ENCODE data around the gene DPM2.
A peak's percentile ranks its signal among the peaks of the same experiment; 100 is the strongest.

Gene DPM2

GRCh38 chr9:127927201-127927987, 10.3 kb downstream of the DPM2 start:
- no peaks in the 10 kb centered on the region for H3K9me3 Mint-ChIP-seq
- H3K36me3 Mint-ChIP-seq (ENCODE audit: low read depth) = no peaks in the 10 kb centered on the region
- ATAC-seq (no peak), DNase-seq (peak; percentile 58)
- peaks cover 22% of the 10 kb centered on the region for H3K4me1 Mint-ChIP-seq
- H3K27ac Mint-ChIP-seq = no peak overlapping the region
- H3K4me3 Mint-ChIP-seq = peak overlapping the region; percentile 69
- H3K27me3 Mint-ChIP-seq = peaks cover 21% of the 10 kb centered on the region

DNA sequence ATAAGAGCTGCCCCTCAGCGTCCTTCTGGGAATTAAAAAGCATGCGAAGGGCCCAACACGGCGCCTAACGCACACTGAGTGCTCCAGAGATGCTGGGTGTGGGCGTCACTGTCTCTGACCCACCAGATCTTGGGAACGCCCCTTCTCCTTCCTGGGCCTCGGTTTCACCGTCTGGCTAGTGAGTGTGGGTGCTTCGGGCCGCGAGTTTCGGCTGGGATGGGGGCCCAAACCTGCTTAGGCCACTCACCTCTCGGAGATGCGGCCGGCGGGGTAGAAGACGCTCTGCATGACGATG, 10.8 kb downstream of the DPM2 start:
- DNase-seq = no peak
- peaks cover 23% of the 10 kb centered on the region for H3K27me3 Mint-ChIP-seq
- H3K27ac Mint-ChIP-seq = no peak overlapping the region

GRCh38 chr9:127925959-127926905, 11.4 kb downstream of the DPM2 start:
- H3K4me3 Mint-ChIP-seq = peak overlapping the region; percentile 69
- no peaks in the 10 kb centered on the region for H3K36me3 Mint-ChIP-seq (ENCODE audit: low read depth)
- H3K27ac Mint-ChIP-seq = no peak overlapping the region
- no peak for DNase-seq
- ATAC-seq = no peak
- no peaks in the 10 kb centered on the region for H3K9me3 Mint-ChIP-seq
- H3K27me3 Mint-ChIP-seq = peaks cover 23% of the 10 kb centered on the region
- H3K4me1 Mint-ChIP-seq = peaks cover 22% of the 10 kb centered on the region

More for the DNA sequence above, 10.8 kb downstream of the DPM2 start:
- Mint-ChIP-seq H3K4me1 (peaks cover 25% of the 10 kb centered on the region), H3K4me3 (peak overlapping the region; percentile 69), H3K9me3 (no peaks in the 10 kb centered on the region), H3K36me3 (ENCODE audit: low read depth) (no peaks in the 10 kb centered on the region)
- no peak for ATAC-seq

DNA sequence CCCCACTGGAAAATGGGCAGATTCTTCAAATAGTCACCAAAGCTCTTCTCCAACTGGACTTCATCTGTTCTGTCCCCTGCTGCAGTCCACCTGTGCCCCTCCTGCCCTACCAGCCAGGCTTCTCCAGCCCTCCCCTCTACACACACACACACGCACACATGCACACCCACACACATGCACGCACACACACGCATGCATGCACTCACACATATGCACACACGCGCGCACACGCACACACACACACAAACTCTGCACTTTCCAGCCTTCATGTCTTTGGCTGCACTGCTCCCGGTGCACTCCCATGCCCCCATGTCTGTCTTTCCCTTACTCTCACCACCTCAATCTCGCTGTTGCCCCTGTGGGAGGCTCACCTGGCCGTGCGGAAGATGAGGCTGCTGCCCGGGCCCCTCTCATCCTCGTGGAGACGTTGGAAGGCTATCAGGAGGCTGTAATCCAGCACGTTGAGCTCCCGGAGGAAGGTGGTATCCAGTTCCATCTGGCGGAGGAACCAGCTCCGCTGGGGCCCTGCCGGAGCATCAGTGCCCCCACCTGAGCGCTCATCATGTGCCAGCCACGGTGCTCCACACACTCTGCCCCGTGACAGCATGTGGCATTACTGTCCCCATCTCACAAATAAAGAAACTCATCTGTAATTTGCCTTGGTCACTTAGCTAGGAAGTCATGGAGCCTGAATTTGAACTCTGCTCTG, 12.8 kb downstream of the DPM2 start:
- no peak for ATAC-seq
- Mint-ChIP-seq H3K4me3 (no peak overlapping the region), H3K4me1 (peaks cover 23% of the 10 kb centered on the region), H3K27me3 (peaks cover 22% of the 10 kb centered on the region), H3K27ac (no peak overlapping the region), H3K36me3 (ENCODE audit: low read depth) (no peaks in the 10 kb centered on the region), H3K9me3 (no peaks in the 10 kb centered on the region)
- no peak for DNase-seq

- ATAC-seq (no peak), DNase-seq (no peak)
- H3K27ac Mint-ChIP-seq = no peak overlapping the region
- H3K4me1 Mint-ChIP-seq = peaks cover 30% of the 10 kb centered on the region
- H3K4me3 Mint-ChIP-seq = no peak overlapping the region
- H3K9me3 Mint-ChIP-seq = no peaks in the 10 kb centered on the region
- peaks cover 15% of the 10 kb centered on the region for H3K27me3 Mint-ChIP-seq
- no peaks in the 10 kb centered on the region for H3K36me3 Mint-ChIP-seq (ENCODE audit: low read depth)
These were observed 13.9 kb downstream of the DPM2 start for GRCh38 chr9:127923771-127924170.

DNA sequence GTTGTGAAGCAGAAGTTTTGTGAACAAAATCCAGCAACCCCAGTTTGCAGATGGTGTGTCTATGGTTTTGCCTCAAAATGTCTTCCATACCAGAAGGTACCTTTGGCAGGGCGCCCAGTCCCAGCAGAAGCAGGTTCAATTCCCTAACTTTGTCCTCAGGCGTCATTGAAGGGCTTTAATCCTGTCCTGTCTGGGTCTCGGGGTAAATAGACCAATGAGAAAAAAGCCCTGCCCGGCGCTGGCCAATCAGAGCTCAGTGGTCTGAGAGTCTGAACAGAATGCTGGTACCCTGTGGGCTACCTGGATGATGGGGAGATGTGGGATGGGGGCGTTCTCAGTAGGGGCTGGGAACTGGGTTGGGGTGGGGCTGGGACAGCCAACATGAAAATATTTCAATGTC, 14.6 kb downstream of the DPM2 start:
- DNase-seq = no peak
- Mint-ChIP-seq H3K4me3 (no peak overlapping the region), H3K4me1 (peaks cover 34% of the 10 kb centered on the region), H3K36me3 (ENCODE audit: low read depth) (no peaks in the 10 kb centered on the region), H3K9me3 (no peaks in the 10 kb centered on the region), H3K27ac (no peak overlapping the region), H3K27me3 (peaks cover 10% of the 10 kb centered on the region)
- ATAC-seq = no peak

DNA sequence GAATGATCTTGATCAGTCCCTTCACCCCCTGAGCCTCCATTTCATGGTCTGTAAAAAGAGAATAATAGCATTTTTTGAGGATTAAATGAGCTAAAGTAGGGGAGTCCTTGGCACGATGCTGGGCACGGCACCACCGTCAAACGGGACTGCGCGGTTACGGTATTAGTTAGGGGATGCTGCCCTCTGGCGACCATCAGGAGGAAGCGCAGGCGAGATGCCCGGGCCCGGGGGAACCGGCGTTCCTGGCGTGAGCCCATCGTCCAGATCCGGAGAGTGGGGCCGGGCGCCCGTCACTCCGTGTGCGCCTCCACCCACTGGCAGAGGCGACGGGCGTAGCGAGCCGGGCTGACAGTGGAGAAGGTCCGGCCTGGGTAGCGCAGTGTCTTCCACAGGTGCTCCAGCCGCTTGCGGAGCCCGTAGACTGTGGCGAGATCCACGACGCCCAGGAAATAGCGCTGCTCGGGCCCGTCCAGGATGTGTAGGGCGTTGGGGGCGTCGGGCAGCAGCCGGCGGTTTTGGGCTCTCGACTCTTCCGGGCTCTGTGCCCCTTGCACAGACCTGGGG, 16.0 kb downstream of the DPM2 start:
- H3K4me1 Mint-ChIP-seq = peaks cover 41% of the 10 kb centered on the region
- H3K4me3 Mint-ChIP-seq = no peak overlapping the region
- peak; percentile 85 for DNase-seq
- no peak overlapping the region for H3K27ac Mint-ChIP-seq
- H3K36me3 Mint-ChIP-seq (ENCODE audit: low read depth) = no peaks in the 10 kb centered on the region
- H3K27me3 Mint-ChIP-seq = peaks cover 10% of the 10 kb centered on the region
- peak; percentile 31 for ATAC-seq
- H3K9me3 Mint-ChIP-seq = no peaks in the 10 kb centered on the region

- H3K36me3 Mint-ChIP-seq (ENCODE audit: low read depth) = no peaks in the 10 kb centered on the region
- peak overlapping the region; percentile 49 for H3K27ac Mint-ChIP-seq
- DNase-seq (no peak), ATAC-seq (no peak)
- H3K27me3 Mint-ChIP-seq = peaks cover 10% of the 10 kb centered on the region
- H3K4me3 Mint-ChIP-seq = no peak overlapping the region
- H3K9me3 Mint-ChIP-seq = no peaks in the 10 kb centered on the region
- H3K4me1 Mint-ChIP-seq = peaks cover 43% of the 10 kb centered on the region
These were observed 16.9 kb downstream of the DPM2 start for GRCh38 chr9:127920794-127921193.

GRCh38 chr9:127919253-127919815, 18.3 kb downstream of the DPM2 start:
- no peaks in the 10 kb centered on the region for H3K9me3 Mint-ChIP-seq
- peak; percentile 63 for DNase-seq
- H3K4me3 Mint-ChIP-seq = peak overlapping the region; percentile 35
- H3K4me1 Mint-ChIP-seq = peaks cover 52% of the 10 kb centered on the region
- H3K27ac Mint-ChIP-seq = peak overlapping the region; percentile 71
- peaks cover 6% of the 10 kb centered on the region for H3K27me3 Mint-ChIP-seq
- no peaks in the 10 kb centered on the region for H3K36me3 Mint-ChIP-seq (ENCODE audit: low read depth)
- ATAC-seq = peak; percentile 22

DNA sequence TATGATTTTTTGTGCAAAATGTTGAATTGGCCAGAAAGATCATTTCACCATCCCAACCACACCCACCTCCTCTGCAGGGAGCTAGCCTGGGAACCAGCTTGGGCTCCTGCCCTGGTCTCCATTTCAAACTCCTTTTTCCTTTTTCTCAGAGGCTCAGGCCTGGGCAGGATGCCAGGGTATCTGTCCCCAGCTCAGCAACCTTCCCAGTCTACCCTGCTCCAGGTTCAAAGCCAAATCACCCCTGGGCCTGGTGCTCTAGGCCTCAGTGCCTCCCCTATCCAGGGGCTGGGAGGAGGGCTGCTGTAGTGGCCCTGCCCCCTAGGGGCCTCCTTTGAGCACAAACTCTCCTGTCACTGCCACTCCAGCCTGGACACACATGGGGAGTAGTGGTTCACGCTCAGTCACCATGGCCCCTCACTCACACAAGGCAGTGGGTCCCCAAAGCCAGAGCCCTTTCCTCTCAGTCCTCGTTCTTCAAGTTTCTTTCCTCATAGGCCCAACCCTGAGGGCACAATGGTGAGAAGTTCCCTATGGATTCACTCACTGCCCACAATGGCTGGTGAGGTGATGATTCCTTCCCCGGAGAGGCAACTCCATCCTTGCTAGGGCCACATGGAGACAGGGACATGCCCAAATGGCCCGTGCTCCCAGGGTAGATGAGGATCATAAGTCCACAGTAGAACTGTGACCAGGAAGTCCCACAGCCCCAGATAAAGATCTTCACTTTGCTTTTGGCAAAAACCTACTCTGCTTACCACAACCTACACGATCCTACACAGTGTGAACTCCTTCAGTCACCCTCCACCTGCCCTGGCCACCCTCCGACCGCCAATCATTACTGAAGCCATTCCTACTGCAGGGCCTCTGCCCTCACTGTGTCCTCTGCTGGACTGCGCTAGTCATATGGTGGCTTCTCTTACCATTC, 19.2 kb downstream of the DPM2 start:
- H3K27ac Mint-ChIP-seq = peak overlapping the region; percentile 71
- peaks cover 5% of the 10 kb centered on the region for H3K36me3 Mint-ChIP-seq (ENCODE audit: low read depth)
- H3K4me3 Mint-ChIP-seq = peak overlapping the region; percentile 78
- H3K27me3 Mint-ChIP-seq = peaks cover 6% of the 10 kb centered on the region
- H3K4me1 Mint-ChIP-seq = peaks cover 55% of the 10 kb centered on the region
- no peak for DNase-seq
- no peak for ATAC-seq
- H3K9me3 Mint-ChIP-seq = no peaks in the 10 kb centered on the region

DNA sequence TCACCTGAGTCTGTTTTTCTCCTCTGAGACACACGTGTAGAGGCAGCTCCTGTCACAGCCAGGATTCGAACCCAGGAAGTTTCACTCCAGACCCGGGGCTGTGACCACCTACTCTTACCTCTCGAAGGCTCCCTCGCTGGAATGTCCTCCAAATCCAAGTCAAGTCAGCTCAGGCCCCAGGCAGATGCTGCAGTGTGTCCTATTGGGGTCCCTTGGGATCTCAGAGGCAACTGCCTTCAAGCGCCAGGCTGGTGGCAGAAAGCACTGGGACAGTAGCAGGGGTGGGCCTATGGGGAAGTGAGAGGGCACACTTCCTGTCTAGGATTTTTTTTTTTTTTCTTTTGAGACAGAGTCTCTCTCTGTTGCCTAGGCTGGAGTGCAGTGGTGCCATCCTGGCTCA, 20.1 kb downstream of the DPM2 start:
- Mint-ChIP-seq H3K27ac (peak overlapping the region; percentile 66), H3K27me3 (peaks cover 3% of the 10 kb centered on the region), H3K4me3 (peak overlapping the region; percentile 78), H3K9me3 (no peaks in the 10 kb centered on the region), H3K36me3 (ENCODE audit: low read depth) (peaks cover 7% of the 10 kb centered on the region), H3K4me1 (peaks cover 60% of the 10 kb centered on the region)
- DNase-seq = peak; percentile 35
- no peak for ATAC-seq

- peaks cover 12% of the 10 kb centered on the region for H3K36me3 Mint-ChIP-seq (ENCODE audit: low read depth)
- no peaks in the 10 kb centered on the region for H3K9me3 Mint-ChIP-seq
- H3K4me3 Mint-ChIP-seq = peak within 1 kb of the TSS; percentile 90
- H3K4me1 Mint-ChIP-seq = peaks cover 61% of the 10 kb centered on the region
- DNase-seq (peak; percentile 96), ATAC-seq (peak; percentile 82)
- H3K27ac Mint-ChIP-seq = peak within 1 kb of the TSS; percentile 90
- no peaks in the 10 kb centered on the region for H3K27me3 Mint-ChIP-seq
These were observed 20.7 kb downstream of the DPM2 start, which contains the start of gene ST6GALNAC4 for GRCh38 chr9:127916720-127917581. ST6GALNAC4 (minus strand) TSS chr9:127917041; CDS start chr9:127916419, 622 bp downstream.
